IPS-18a (cell line): ENCODE measurements around the gene CEP170B.

Experiments
- H3K27ac ChIP-seq: one replicate; pipeline ENCODE4 v1.5.1; 2013; ENCODE audit warnings: low read length
- H3K27me3 ChIP-seq: one replicate; pipeline ENCODE4 v1.6.1; 2013; ENCODE audit warnings: mild to moderate bottlenecking, low read length; ENCODE audit not compliant: control insufficient read depth, insufficient read depth
- H3K36me3 ChIP-seq: one replicate; pipeline ENCODE4 v1.6.1; 2013; ENCODE audit warnings: low read depth, low read length; ENCODE audit not compliant: control insufficient read depth
- H3K4me1 ChIP-seq: one replicate; pipeline ENCODE4 v1.6.1; 2013; ENCODE audit warnings: low read depth, low read length; ENCODE audit not compliant: control insufficient read depth
- H3K4me3 ChIP-seq: one replicate; pipeline ENCODE4 v1.5.1; 2013; ENCODE audit warnings: low read length
- H3K9ac ChIP-seq: one replicate; pipeline ENCODE4 v1.6.1; 2013; ENCODE audit warnings: mild to moderate bottlenecking, low read length, moderate library complexity
- H3K9me3 ChIP-seq: one replicate; pipeline ENCODE4 v1.6.1; 2013; ENCODE audit warnings: low read depth, low read length; ENCODE audit not compliant: control insufficient read depth

CEP170B gene

DNA sequence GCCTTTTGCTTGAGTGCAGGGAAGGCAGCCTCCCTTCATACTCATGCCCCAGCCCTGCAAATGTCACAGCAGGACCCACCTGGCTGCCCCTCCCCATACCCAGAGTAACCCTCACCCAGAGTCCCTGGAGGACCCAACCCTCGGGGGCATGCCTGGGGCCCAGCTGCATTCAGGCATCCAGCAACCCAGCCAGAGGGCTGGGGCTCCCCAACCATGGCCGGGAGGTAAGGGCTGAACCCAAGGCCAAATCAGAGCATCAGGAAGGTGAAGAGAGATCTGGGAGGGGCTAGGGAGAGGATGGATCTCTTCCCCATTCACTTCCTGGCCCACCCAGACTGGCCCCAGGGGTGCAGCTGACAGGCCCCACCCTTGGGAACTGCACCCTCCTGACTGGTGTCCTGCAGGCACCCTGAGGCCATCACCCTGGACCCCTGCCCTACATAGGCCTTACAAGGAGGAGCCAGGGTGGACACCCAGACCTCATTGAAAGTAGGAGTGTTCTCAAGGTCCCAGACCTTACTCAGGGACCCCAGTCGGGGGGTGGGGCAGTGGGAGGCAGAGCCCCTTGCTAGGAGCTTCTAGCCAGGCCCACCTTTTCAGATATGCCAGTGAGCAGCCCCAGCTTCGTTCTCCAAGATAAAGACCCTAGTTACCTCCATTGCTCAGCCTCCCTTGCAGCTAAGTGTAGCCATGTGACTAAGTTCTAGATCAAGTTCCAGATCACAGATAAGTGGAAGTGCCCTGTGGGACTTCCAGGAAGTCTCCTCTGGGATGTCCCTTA, 58.8 kb downstream of the CEP170B start:
- no peaks in the 10 kb centered on the region for H3K36me3 ChIP-seq
- H3K4me1 ChIP-seq, result no peaks in the 10 kb centered on the region
- no peaks in the 10 kb centered on the region for H3K9me3 ChIP-seq
- H3K9ac ChIP-seq, result no peak overlapping the region
- no peak overlapping the region for H3K27ac ChIP-seq
- H3K27me3 ChIP-seq, result no peaks in the 10 kb centered on the region
- H3K4me3 ChIP-seq, result no peak overlapping the region

DNA sequence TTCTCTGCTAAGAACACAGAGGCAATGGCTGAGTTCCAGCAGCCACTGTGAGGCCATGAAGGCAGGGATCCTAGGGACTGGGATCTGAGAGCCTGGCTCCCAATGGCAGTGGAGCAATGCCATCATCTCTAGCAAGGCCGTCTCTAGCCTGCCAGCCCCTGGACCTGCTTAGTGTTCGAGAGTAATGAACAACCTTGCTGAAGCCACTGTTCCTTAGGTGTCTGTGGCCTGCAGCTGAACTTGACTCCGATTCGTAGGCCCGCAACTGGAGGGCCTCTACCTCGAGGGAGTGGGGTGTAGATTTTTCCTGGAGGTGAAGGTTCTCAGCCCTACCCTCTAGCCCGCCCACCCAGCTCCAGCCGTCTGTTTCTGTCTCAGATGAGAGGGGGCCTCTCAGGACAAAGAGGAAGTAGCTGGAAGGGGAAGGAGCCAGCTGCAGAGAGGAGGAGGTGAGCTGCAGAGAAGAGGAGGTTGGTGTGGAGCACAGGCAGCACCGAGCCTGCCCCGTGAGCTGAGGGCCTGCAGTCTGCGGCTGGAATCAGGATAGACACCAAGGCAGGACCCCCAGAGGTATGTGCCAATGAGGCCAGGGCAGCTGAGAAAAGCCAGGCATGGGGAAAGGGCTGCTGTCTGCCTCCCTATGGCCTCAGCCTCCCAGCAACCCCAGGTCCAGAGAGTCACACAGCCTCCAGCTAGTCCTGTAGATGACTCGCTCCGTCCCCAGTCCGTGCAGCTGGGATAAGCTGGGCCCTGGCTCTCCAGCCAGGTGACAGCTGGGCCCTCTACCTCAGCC, 59.5 kb downstream of the CEP170B start, which contains the start of gene PLD4:
TSS of gene PLD4 (plus strand) at position 459 of the 793 bp plus-strand sequence. CDS start 2,262 bp downstream, outside the sequence.
- Histone ChIP-seq H3K4me1 (no peaks in the 10 kb centered on the region), H3K9ac (no peak within 1 kb of the TSS), H3K27ac (no peak within 1 kb of the TSS)

GRCh38 chr14:104925214-104925854, 60.3 kb downstream of the CEP170B start:
- Histone ChIP-seq H3K9ac (no peak overlapping the region), H3K4me3 (no peak overlapping the region), H3K27ac (no peak overlapping the region), H3K4me1 (no peaks in the 10 kb centered on the region), H3K9me3 (no peaks in the 10 kb centered on the region), H3K36me3 (no peaks in the 10 kb centered on the region), H3K27me3 (peaks cover 6% of the 10 kb centered on the region)

More for the DNA sequence above, 59.5 kb downstream of the CEP170B start, which contains the start of gene PLD4:
- Histone ChIP-seq H3K27me3 (no peaks in the 10 kb centered on the region), H3K4me3 (no peak within 1 kb of the TSS), H3K36me3 (no peaks in the 10 kb centered on the region), H3K9me3 (no peaks in the 10 kb centered on the region)

DNA sequence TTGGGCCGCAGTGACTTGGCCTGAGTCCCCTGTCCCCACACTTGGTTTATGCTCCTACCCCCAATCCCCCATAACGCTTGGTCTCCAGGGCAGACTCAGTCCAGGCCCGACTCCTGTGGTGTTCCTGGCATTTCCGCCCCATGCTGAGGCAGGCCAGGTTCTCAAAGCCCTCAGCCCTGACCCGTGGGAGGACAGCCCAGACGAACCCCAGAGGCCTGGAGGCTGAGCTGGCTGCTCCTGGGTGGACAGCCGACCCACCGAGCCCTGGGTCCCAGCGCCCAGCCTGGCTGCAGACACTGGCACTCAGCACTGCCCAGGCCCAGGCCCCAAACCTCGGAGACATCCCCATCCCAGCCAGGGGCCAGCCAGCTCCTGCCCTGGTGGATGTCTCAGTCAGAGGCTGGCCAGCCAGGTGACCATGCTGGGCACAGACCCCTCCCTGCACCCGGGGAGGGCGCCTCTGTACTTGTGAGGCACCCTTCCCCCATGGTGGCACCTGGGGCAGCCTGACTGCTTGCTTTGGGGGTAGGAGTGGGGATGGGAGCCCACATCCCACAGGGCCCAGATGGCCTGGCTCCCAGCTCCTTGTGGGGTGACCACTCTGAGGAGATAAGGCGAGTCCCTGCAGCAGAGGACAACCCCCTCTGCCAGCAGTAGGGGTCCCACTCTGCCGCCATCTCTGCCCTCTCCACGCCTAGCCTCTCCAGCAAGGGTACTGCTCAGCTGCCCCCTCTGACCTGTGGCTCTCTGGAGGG, 61.0 kb downstream of the CEP170B start:
- Histone ChIP-seq H3K4me1 (no peaks in the 10 kb centered on the region), H3K27ac (no peak overlapping the region), H3K36me3 (no peaks in the 10 kb centered on the region), H3K9ac (no peak overlapping the region), H3K27me3 (peaks cover 13% of the 10 kb centered on the region), H3K4me3 (no peak overlapping the region), H3K9me3 (no peaks in the 10 kb centered on the region)

- H3K27ac ChIP-seq, result no peak overlapping the region
- no peaks in the 10 kb centered on the region for H3K9me3 ChIP-seq
- H3K4me3 ChIP-seq, result no peak overlapping the region
- peaks cover 21% of the 10 kb centered on the region for H3K27me3 ChIP-seq
- no peaks in the 10 kb centered on the region for H3K36me3 ChIP-seq
- H3K4me1 ChIP-seq, result no peaks in the 10 kb centered on the region
- H3K9ac ChIP-seq, result no peak overlapping the region
These were observed 61.8 kb downstream of the CEP170B start for GRCh38 chr14:104926619-104927431.

DNA sequence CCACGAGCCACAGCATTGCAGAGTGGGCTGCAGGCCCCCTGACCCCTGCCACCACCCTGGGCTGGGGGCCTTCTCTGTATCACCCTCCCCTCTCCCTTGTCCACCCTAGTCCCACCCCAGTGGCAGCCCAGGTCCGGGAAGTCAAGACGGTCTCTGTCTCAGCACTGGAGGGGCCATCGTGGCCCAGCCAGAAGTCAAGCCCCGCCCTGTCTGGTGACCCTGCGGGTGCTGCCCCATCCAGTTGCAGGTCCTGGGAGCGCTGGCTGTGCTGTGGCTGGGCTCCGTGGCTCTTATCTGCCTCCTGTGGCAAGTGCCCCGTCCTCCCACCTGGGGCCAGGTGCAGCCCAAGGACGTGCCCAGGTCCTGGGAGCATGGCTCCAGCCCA, 62.4 kb downstream of the CEP170B start:
- no peak overlapping the region for H3K27ac ChIP-seq
- H3K4me3 ChIP-seq, result no peak overlapping the region
- no peak overlapping the region for H3K9ac ChIP-seq
- H3K4me1 ChIP-seq, result peaks cover 3% of the 10 kb centered on the region
- H3K9me3 ChIP-seq, result no peaks in the 10 kb centered on the region
- peaks cover 27% of the 10 kb centered on the region for H3K27me3 ChIP-seq
- H3K36me3 ChIP-seq, result no peaks in the 10 kb centered on the region

GRCh38 chr14:104927901-104928300, 62.8 kb downstream of the CEP170B start:
- Histone ChIP-seq H3K9me3 (no peaks in the 10 kb centered on the region), H3K4me3 (no peak overlapping the region), H3K9ac (no peak overlapping the region), H3K36me3 (no peaks in the 10 kb centered on the region), H3K27ac (no peak overlapping the region), H3K4me1 (peaks cover 3% of the 10 kb centered on the region), H3K27me3 (peaks cover 31% of the 10 kb centered on the region)

GRCh38 chr14:104928391-104929133, 63.5 kb downstream of the CEP170B start:
- Histone ChIP-seq H3K9ac (no peak overlapping the region), H3K27ac (no peak overlapping the region), H3K9me3 (no peaks in the 10 kb centered on the region), H3K4me1 (peaks cover 3% of the 10 kb centered on the region), H3K36me3 (no peaks in the 10 kb centered on the region), H3K27me3 (peaks cover 35% of the 10 kb centered on the region), H3K4me3 (no peak overlapping the region)

DNA sequence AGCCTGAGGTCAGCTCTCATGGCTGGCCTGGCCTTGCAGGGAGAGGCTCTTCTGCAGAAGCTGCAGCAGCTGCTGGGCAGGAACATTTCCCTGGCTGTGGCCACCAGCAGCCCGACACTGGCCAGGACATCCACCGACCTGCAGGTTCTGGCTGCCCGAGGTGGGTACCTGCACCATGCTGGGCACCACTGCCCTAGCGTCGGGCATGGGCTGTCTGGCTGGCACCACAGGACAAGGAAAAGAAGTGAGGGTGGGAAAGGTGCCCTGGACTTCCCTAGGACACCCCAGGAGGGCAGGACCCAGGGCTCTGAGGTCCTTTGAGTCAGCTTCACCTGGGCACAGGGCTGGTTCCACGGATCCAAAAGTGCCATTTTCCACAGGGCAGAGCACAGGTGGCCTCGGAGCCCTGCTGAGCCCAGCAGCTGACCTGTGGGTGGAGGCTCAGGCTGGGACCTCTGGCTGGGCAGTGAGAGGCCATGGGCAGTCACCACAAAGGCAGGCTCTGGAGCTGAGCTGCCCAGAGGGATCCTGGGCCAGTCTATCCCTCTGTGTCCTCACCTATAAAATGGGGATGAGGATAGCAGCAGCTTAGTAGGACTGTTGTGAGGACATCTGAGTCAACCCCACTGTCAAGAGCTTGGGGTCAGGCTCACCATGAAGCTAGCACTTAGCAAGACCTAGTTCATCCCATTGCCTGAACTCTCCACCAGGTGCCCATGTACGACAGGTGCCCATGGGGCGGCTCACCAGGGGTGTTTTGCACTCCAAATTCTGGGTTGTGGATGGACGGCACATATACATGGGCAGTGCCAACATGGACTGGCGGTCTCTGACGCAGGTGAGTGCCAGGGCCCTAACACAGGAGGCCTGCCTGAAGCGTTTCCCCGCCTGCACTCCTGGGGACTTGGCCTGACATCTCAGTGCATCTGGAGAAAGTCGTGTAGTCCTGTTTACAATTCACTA, 64.5 kb downstream of the CEP170B start:
- peaks cover 42% of the 10 kb centered on the region for H3K27me3 ChIP-seq
- no peak overlapping the region for H3K9ac ChIP-seq
- no peaks in the 10 kb centered on the region for H3K9me3 ChIP-seq
- H3K36me3 ChIP-seq, result no peaks in the 10 kb centered on the region
- H3K4me1 ChIP-seq, result peaks cover 3% of the 10 kb centered on the region
- H3K4me3 ChIP-seq, result no peak overlapping the region
- no peak overlapping the region for H3K27ac ChIP-seq
